ENCODE measurements around the gene ITPR1. TPM values are rescaled to one million over a fixed set of nuclear protein-coding genes. Genes with fewer than 3 reads are reported as not detected.

ITPR1 gene
- total RNA-seq, 1 experiment from 2014 or later: 48.5 TPM

DNA sequence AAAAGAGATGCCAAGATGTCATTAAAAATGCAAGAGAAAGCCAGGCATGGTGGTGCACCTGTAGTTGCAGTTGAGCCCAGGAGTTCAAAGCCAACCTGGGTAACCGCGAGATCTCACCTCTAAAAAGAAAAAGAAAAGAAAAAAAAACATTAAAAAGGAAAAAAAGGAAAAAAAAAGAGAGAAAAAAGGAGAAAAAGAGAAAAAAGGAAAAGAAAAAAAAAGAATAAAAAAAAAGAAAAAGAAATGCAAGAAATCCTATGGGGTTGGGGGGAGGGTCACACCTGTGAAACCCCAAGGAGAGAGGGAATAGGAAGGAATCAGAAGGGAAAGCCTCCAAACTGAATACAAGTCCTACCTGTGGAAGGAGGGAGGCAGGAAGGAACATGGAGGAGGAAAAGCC is 20.8 kb upstream of the ITPR1 start:
- H3K27ac ChIP-seq (ENCODE audit: low read length): no peak overlapping the region
- CTCF ChIA-PET: interaction anchor here (0.5 kb wide), 1 partner anchor 112 kb away, joined by 3 read pairs; no protein-coding TSS in a partner anchor
- no peaks in the 10 kb centered on the region for H4K20me1 ChIP-seq (ENCODE audit: low read length)
- no peak overlapping the region for H3K9ac ChIP-seq (ENCODE audit: low read length)
- H3K9me3 ChIP-seq (ENCODE audit: low read length): no peaks in the 10 kb centered on the region
- DNase-seq (no peak), ATAC-seq (no peak)
- BruUV-seq (replicated peaks): no TSS peak
- no peak overlapping the region for H3K4me2 ChIP-seq (ENCODE audit: low read length)
- H3K27me3 ChIP-seq (ENCODE audit: low read length): no peaks in the 10 kb centered on the region
- POLR2A ChIA-PET (ENCODE audit: unreplicated experiment): no interaction called here
- TF ChIP-seq, protein P1, sequence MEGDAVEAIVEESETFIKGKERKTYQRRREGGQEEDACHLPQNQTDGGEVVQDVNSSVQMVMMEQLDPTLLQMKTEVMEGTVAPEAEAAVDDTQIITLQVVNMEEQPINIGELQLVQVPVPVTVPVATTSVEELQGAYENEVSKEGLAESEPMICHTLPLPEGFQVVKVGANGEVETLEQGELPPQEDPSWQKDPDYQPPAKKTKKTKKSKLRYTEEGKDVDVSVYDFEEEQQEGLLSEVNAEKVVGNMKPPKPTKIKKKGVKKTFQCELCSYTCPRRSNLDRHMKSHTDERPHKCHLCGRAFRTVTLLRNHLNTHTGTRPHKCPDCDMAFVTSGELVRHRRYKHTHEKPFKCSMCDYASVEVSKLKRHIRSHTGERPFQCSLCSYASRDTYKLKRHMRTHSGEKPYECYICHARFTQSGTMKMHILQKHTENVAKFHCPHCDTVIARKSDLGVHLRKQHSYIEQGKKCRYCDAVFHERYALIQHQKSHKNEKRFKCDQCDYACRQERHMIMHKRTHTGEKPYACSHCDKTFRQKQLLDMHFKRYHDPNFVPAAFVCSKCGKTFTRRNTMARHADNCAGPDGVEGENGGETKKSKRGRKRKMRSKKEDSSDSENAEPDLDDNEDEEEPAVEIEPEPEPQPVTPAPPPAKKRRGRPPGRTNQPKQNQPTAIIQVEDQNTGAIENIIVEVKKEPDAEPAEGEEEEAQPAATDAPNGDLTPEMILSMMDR (conservative IDR thresholded peaks at IDR 0.05; ENCODE audit: low read depth, low read length): no peak
- TF ChIP-seq EZH2phosphoT487 (IDR thresholded peaks at IDR 0.05; ENCODE audit: borderline replicate concordance, low read length): no peak
- no peak for TF ChIP-seq EZH2 (IDR thresholded peaks at IDR 0.05; ENCODE audit: low read length, unreplicated experiment)
- intact Hi-C loops (cut with micrococcal nuclease): no loop called here
- H3K9me2 ChIP-seq (replicated peaks; ENCODE audit: low read length): no peaks in the 10 kb centered on the region
- peaks cover 26% of the 10 kb centered on the region for H3K4me1 ChIP-seq (ENCODE audit: insufficient read depth, low read length)
- H3K4me3 ChIP-seq (ENCODE audit: low read length): no peak overlapping the region
- no peak overlapping the region for H2AFZ ChIP-seq (ENCODE audit: low read length)
- H3K79me2 ChIP-seq (ENCODE audit: low read length): no peaks in the 10 kb centered on the region
- H3K36me3 ChIP-seq (ENCODE audit: low read depth, low read length): no peaks in the 10 kb centered on the region
- H3F3A ChIP-seq (ENCODE audit: low read length, unreplicated experiment): no peaks in the 10 kb centered on the region

- H3F3A ChIP-seq (ENCODE audit: low read length, unreplicated experiment): no peaks in the 10 kb centered on the region
- intact Hi-C loops (cut with micrococcal nuclease): no loop called here
- no peaks in the 10 kb centered on the region for H3K36me3 ChIP-seq (ENCODE audit: low read depth, low read length)
- no peak overlapping the region for H3K27ac ChIP-seq (ENCODE audit: low read length)
- H2AFZ ChIP-seq (ENCODE audit: low read length): no peak overlapping the region
- POLR2A ChIA-PET (ENCODE audit: unreplicated experiment): no interaction called here
- peaks cover 26% of the 10 kb centered on the region for H3K4me1 ChIP-seq (ENCODE audit: insufficient read depth, low read length)
- no peaks in the 10 kb centered on the region for H3K27me3 ChIP-seq (ENCODE audit: low read length)
- no peak overlapping the region for H3K4me2 ChIP-seq (ENCODE audit: low read length)
- CTCF ChIA-PET: interaction anchor here (0.5 kb wide), 1 partner anchor 112 kb away, joined by 3 read pairs; no protein-coding TSS in a partner anchor
- no peaks in the 10 kb centered on the region for H4K20me1 ChIP-seq (ENCODE audit: low read length)
- no TSS peak for BruUV-seq (replicated peaks)
- H3K9ac ChIP-seq (ENCODE audit: low read length): no peak overlapping the region
- ATAC-seq (no peak), DNase-seq (no peak)
- no peaks in the 10 kb centered on the region for H3K79me2 ChIP-seq (ENCODE audit: low read length)
- no peaks in the 10 kb centered on the region for H3K9me3 ChIP-seq (ENCODE audit: low read length)
- H3K4me3 ChIP-seq (ENCODE audit: low read length): no peak overlapping the region
- TF ChIP-seq, protein P1 (conservative IDR thresholded peaks at IDR 0.05; ENCODE audit: low read depth, low read length): no peak
- no peak for TF ChIP-seq EZH2 (IDR thresholded peaks at IDR 0.05; ENCODE audit: low read length, unreplicated experiment)
- no peak for TF ChIP-seq EZH2phosphoT487 (IDR thresholded peaks at IDR 0.05; ENCODE audit: borderline replicate concordance, low read length)
- H3K9me2 ChIP-seq (replicated peaks; ENCODE audit: low read length): no peaks in the 10 kb centered on the region
These were observed 20.4 kb upstream of the ITPR1 start for GRCh38 chr3:4472766-4473165.

DNA sequence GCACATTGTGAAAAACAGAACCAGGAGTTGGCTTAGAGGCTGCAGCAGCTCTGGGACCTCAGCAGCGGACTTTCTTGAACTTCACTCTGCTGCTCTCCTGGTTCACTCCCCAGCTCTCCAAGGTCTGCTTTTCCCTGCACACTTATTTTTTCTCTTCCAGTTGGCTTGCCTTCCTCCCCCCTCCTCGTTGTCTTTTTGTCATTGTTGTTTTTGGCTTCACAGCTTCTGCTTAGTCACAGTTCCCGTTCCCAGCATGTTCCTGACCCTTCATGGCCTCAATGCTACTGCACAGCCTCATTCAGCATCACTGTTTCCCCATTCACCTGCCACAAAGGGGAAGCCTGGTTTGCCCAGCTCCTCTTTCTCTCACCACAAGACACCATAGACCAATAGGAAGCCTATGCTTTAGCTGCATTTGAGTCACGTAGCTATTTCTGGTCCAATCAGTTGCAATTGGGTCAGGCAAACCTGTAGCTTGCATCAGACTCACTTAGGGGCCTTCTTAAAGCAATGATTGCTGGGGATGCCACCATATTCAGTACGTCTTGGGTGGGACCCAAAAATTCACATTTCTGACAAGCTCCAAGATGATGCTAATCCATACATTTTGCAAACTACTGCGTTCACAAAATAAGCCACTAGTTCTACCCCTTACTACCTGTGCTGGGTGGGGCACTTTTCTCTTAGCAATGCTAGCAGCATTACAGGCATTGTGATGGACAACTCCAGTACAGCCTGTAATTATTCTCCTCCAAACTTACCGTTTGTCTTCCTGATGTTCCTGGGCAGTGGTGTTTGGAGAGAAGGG is 18.3 kb upstream of the ITPR1 start:
- H3K9me2 ChIP-seq (replicated peaks; ENCODE audit: low read length): no peaks in the 10 kb centered on the region
- H3K27me3 ChIP-seq (ENCODE audit: low read length): no peaks in the 10 kb centered on the region
- H3K27ac ChIP-seq (ENCODE audit: low read length): peak overlapping the region; percentile 60
- POLR2A ChIA-PET (ENCODE audit: unreplicated experiment): interaction anchor here (0.6 kb wide), 1 partner anchor 58 kb away, joined by 3 read pairs; no protein-coding TSS in a partner anchor
- H3K4me2 ChIP-seq (ENCODE audit: low read length): peak overlapping the region; percentile 61
- no peaks in the 10 kb centered on the region for H3K36me3 ChIP-seq (ENCODE audit: low read depth, low read length)
- peak overlapping the region; percentile 23; the same call in 1 of the 2 replicates for H3K9ac ChIP-seq (ENCODE audit: low read length)
- DNase-seq (peak; percentile 88), ATAC-seq (peak; percentile 86)
- intact Hi-C loops (cut with micrococcal nuclease): loop anchor here (5.0 kb wide), 1 partner anchor 123 kb away; no protein-coding TSS in a partner anchor
- no peaks in the 10 kb centered on the region for H3K9me3 ChIP-seq (ENCODE audit: low read length)
- TF ChIP-seq EZH2phosphoT487 (IDR thresholded peaks at IDR 0.05; ENCODE audit: borderline replicate concordance, low read length): no peak
- TF ChIP-seq, protein P1 (conservative IDR thresholded peaks at IDR 0.05; ENCODE audit: low read depth, low read length): no peak
- TF ChIP-seq EZH2 (IDR thresholded peaks at IDR 0.05; ENCODE audit: low read length, unreplicated experiment): no peak
- CTCF ChIA-PET: interaction anchor here (0.7 kb wide), 1 partner anchor 124 kb away, joined by 4 read pairs; no protein-coding TSS in a partner anchor
- peak overlapping the region; percentile 47 for H2AFZ ChIP-seq (ENCODE audit: low read length)
- no peak overlapping the region for H3K4me3 ChIP-seq (ENCODE audit: low read length)
- no peaks in the 10 kb centered on the region for H3F3A ChIP-seq (ENCODE audit: low read length, unreplicated experiment)
- H3K79me2 ChIP-seq (ENCODE audit: low read length): no peaks in the 10 kb centered on the region
- no peaks in the 10 kb centered on the region for H4K20me1 ChIP-seq (ENCODE audit: low read length)
- no TSS peak for BruUV-seq (replicated peaks)
- peaks cover 26% of the 10 kb centered on the region for H3K4me1 ChIP-seq (ENCODE audit: insufficient read depth, low read length)
